EH (cell line): ENCODE data around the gene SLC41A3.
"Not testable (repeated sequence)": the region's sequence is repeated elsewhere in the genome, so short reads cannot be mapped to it uniquely, and the experiment has no call there.

Experiments
- DNase-seq: peaks from one replicate; pipeline ENCODE4 v3.0.0-alpha.2; 2015; ENCODE audit warnings: low read depth

SLC41A3 gene

GRCh38 chr3:126082362-126083137 lies 1.4 kb downstream of the SLC41A3 start:
- DNase-seq = no peak

GRCh38 chr3:126081618-126082361 lies 2.1 kb downstream of the SLC41A3 start:
- peak; percentile 73 for DNase-seq

- no peak for DNase-seq
Observed at GRCh38 chr3:126080970-126081369, 3.0 kb downstream of the SLC41A3 start.

- no peak for DNase-seq
Observed at GRCh38 chr3:126078866-126079265, 5.1 kb downstream of the SLC41A3 start.

GRCh38 chr3:126077754-126078153 lies 6.2 kb downstream of the SLC41A3 start:
- DNase-seq = no peak

- no peak for DNase-seq
Observed at GRCh38 chr3:126076140-126076539, 7.8 kb downstream of the SLC41A3 start.

GRCh38 chr3:126070146-126070545 lies 13.8 kb downstream of the SLC41A3 start:
- DNase-seq = no peak

- no peak for DNase-seq
Observed at GRCh38 chr3:126067959-126068358, 16.0 kb downstream of the SLC41A3 start.

- not testable (repeated sequence) for DNase-seq
Observed at GRCh38 chr3:126066676-126067075, 17.2 kb downstream of the SLC41A3 start.

GRCh38 chr3:126065876-126066275 lies 18.0 kb downstream of the SLC41A3 start:
- DNase-seq = no peak

- no peak for DNase-seq
Observed at GRCh38 chr3:126064627-126065258, 19.2 kb downstream of the SLC41A3 start.

GRCh38 chr3:126063358-126063965 lies 20.5 kb downstream of the SLC41A3 start:
- DNase-seq = no peak

- DNase-seq = no peak
Observed at GRCh38 chr3:126061301-126062032, 22.5 kb downstream of the SLC41A3 start.

GRCh38 chr3:126060613-126061145 lies 23.2 kb downstream of the SLC41A3 start:
- DNase-seq = no peak

- no peak for DNase-seq
Observed at GRCh38 chr3:126058666-126059065, 25.3 kb downstream of the SLC41A3 start.

GRCh38 chr3:126057936-126058335 lies 26.0 kb downstream of the SLC41A3 start:
- no peak for DNase-seq

- no peak for DNase-seq
Observed at GRCh38 chr3:126057501-126057819, 26.5 kb downstream of the SLC41A3 start.

- DNase-seq = peak; percentile 25
Observed at GRCh38 chr3:126056681-126057500, 27.0 kb downstream of the SLC41A3 start.

- DNase-seq = no peak
Observed at GRCh38 chr3:126056088-126056487, 27.8 kb downstream of the SLC41A3 start.

GRCh38 chr3:126054870-126055269 lies 29.1 kb downstream of the SLC41A3 start:
- DNase-seq = no peak
